Measurements from ENCODE around the gene SLC25A17.

SLC25A17 gene

DNA sequence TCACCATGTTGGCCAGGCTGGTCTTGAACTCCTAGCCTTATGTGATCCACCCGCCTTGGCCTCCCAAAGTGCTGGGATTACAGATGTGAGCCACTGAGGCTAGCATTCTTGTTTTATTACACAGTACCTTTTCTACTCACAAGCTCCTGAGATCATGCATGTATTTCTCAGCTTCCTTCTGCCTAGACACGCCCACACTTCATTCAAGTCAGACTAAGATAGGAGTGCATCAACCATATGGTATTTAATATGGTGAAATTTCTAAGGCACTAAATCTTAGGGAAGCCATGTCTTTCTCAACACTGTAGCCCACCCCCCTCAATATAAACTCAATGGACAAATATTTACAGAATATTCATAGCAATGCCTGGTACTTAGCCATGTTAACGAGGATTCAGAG is 62.1 kb downstream of the SLC25A17 start:
- Histone ChIP-seq H3K9me3 (ENCODE audit: control insufficient read depth in 2 of 2, low read length in 2 of 2) (no peaks in the 10 kb centered on the region), H3K36me3 (ENCODE audit: control insufficient read depth in 2 of 2, insufficient read depth in 2 of 2, low read length in 2 of 2) (no peaks in the 10 kb centered on the region), H3K9ac (ENCODE audit: low read length in 2 of 2) (no peak overlapping the region), H3K27ac (ENCODE audit: low read length) (no peak overlapping the region), H3K4me1 (ENCODE audit: control insufficient read depth, insufficient read depth, low read length) (no peaks in the 10 kb centered on the region), H3K4me3 (ENCODE audit: low read length in 2 of 2) (no peak overlapping the region), H3K27me3 (ENCODE audit: control insufficient read depth in 1 of 2, insufficient read depth in 2 of 2, low read length in 2 of 2) (no peaks in the 10 kb centered on the region)

- Histone ChIP-seq H3K4me1 (ENCODE audit: control insufficient read depth, insufficient read depth, low read length) (no peaks in the 10 kb centered on the region), H3K9me3 (ENCODE audit: control insufficient read depth in 2 of 2, low read length in 2 of 2) (no peaks in the 10 kb centered on the region), H3K4me3 (ENCODE audit: low read length in 2 of 2) (no peak overlapping the region), H3K9ac (ENCODE audit: low read length in 2 of 2) (no peak overlapping the region), H3K27me3 (ENCODE audit: control insufficient read depth in 1 of 2, insufficient read depth in 2 of 2, low read length in 2 of 2) (no peaks in the 10 kb centered on the region), H3K27ac (ENCODE audit: low read length) (no peak overlapping the region), H3K36me3 (ENCODE audit: control insufficient read depth in 2 of 2, insufficient read depth in 2 of 2, low read length in 2 of 2) (no peaks in the 10 kb centered on the region)
These were observed 66.0 kb downstream of the SLC25A17 start for GRCh38 chr22:40753114-40753513.

GRCh38 chr22:40751250-40751649 is 67.9 kb downstream of the SLC25A17 start:
- Histone ChIP-seq H3K27ac (ENCODE audit: low read length) (no peak overlapping the region), H3K9ac (ENCODE audit: low read length in 2 of 2) (no peak overlapping the region)

GRCh38 chr22:40749829-40750228 is 69.3 kb downstream of the SLC25A17 start:
- no peak overlapping the region for H3K4me3 ChIP-seq (ENCODE audit: low read length in 2 of 2)
- H3K27me3 ChIP-seq (ENCODE audit: control insufficient read depth in 1 of 2, insufficient read depth in 2 of 2, low read length in 2 of 2), result no peaks in the 10 kb centered on the region
- H3K9ac ChIP-seq (ENCODE audit: low read length in 2 of 2), result no peak overlapping the region
- no peaks in the 10 kb centered on the region for H3K9me3 ChIP-seq (ENCODE audit: control insufficient read depth in 2 of 2, low read length in 2 of 2)
- no peaks in the 10 kb centered on the region for H3K4me1 ChIP-seq (ENCODE audit: control insufficient read depth, insufficient read depth, low read length)
- no peaks in the 10 kb centered on the region for H3K36me3 ChIP-seq (ENCODE audit: control insufficient read depth in 2 of 2, insufficient read depth in 2 of 2, low read length in 2 of 2)
- H3K27ac ChIP-seq (ENCODE audit: low read length), result no peak overlapping the region

More at GRCh38 chr22:40751250-40751649, 67.9 kb downstream of the SLC25A17 start:
- H3K27me3 ChIP-seq (ENCODE audit: control insufficient read depth in 1 of 2, insufficient read depth in 2 of 2, low read length in 2 of 2), result no peaks in the 10 kb centered on the region
- H3K9me3 ChIP-seq (ENCODE audit: control insufficient read depth in 2 of 2, low read length in 2 of 2), result no peaks in the 10 kb centered on the region
- H3K4me1 ChIP-seq (ENCODE audit: control insufficient read depth, insufficient read depth, low read length), result no peaks in the 10 kb centered on the region
- no peaks in the 10 kb centered on the region for H3K36me3 ChIP-seq (ENCODE audit: control insufficient read depth in 2 of 2, insufficient read depth in 2 of 2, low read length in 2 of 2)
- H3K4me3 ChIP-seq (ENCODE audit: low read length in 2 of 2), result no peak overlapping the region

- no peak overlapping the region for H3K4me3 ChIP-seq (ENCODE audit: low read length in 2 of 2)
- no peaks in the 10 kb centered on the region for H3K9me3 ChIP-seq (ENCODE audit: control insufficient read depth in 2 of 2, low read length in 2 of 2)
- H3K9ac ChIP-seq (ENCODE audit: low read length in 2 of 2), result no peak overlapping the region
- no peak overlapping the region for H3K27ac ChIP-seq (ENCODE audit: low read length)
- no peaks in the 10 kb centered on the region for H3K27me3 ChIP-seq (ENCODE audit: control insufficient read depth in 1 of 2, insufficient read depth in 2 of 2, low read length in 2 of 2)
- H3K36me3 ChIP-seq (ENCODE audit: control insufficient read depth in 2 of 2, insufficient read depth in 2 of 2, low read length in 2 of 2), result no peaks in the 10 kb centered on the region
- H3K4me1 ChIP-seq (ENCODE audit: control insufficient read depth, insufficient read depth, low read length), result no peaks in the 10 kb centered on the region
These were observed 70.5 kb downstream of the SLC25A17 start for GRCh38 chr22:40748388-40749355.

GRCh38 chr22:40747361-40747760 is 71.8 kb downstream of the SLC25A17 start:
- no peaks in the 10 kb centered on the region for H3K4me1 ChIP-seq (ENCODE audit: control insufficient read depth, insufficient read depth, low read length)
- no peak overlapping the region for H3K27ac ChIP-seq (ENCODE audit: low read length)

GRCh38 chr22:40746428-40747220 is 72.5 kb downstream of the SLC25A17 start:
- no peaks in the 10 kb centered on the region for H3K27me3 ChIP-seq (ENCODE audit: control insufficient read depth in 1 of 2, insufficient read depth in 2 of 2, low read length in 2 of 2)
- H3K36me3 ChIP-seq (ENCODE audit: control insufficient read depth in 2 of 2, insufficient read depth in 2 of 2, low read length in 2 of 2), result no peaks in the 10 kb centered on the region
- H3K27ac ChIP-seq (ENCODE audit: low read length), result no peak overlapping the region
- H3K9me3 ChIP-seq (ENCODE audit: control insufficient read depth in 2 of 2, low read length in 2 of 2), result no peaks in the 10 kb centered on the region
- H3K4me3 ChIP-seq (ENCODE audit: low read length in 2 of 2), result no peak overlapping the region
- no peak overlapping the region for H3K9ac ChIP-seq (ENCODE audit: low read length in 2 of 2)
- no peaks in the 10 kb centered on the region for H3K4me1 ChIP-seq (ENCODE audit: control insufficient read depth, insufficient read depth, low read length)

More at GRCh38 chr22:40747361-40747760, 71.8 kb downstream of the SLC25A17 start:
- no peaks in the 10 kb centered on the region for H3K36me3 ChIP-seq (ENCODE audit: control insufficient read depth in 2 of 2, insufficient read depth in 2 of 2, low read length in 2 of 2)
- H3K27me3 ChIP-seq (ENCODE audit: control insufficient read depth in 1 of 2, insufficient read depth in 2 of 2, low read length in 2 of 2), result no peaks in the 10 kb centered on the region
- no peaks in the 10 kb centered on the region for H3K9me3 ChIP-seq (ENCODE audit: control insufficient read depth in 2 of 2, low read length in 2 of 2)
- no peak overlapping the region for H3K9ac ChIP-seq (ENCODE audit: low read length in 2 of 2)
- no peak overlapping the region for H3K4me3 ChIP-seq (ENCODE audit: low read length in 2 of 2)

DNA sequence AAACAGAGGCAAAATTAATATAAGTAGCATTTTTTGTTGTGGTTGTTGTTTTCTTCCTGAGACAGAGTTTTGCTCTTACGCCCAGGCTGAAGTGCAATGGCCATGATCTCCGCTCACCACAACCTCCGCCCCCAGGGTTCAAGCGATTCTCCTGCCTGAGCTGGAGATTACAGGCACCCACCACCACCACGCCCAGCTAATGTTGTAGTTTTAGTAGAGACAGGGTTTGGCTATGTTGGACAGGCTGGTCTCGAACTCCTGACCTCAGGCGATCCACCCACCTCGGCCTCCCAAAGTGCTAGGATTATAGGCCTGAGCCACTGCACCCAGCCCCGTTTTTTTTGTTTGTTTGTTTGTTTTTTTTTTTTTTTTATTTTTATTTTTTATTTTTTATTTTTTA is 75.4 kb downstream of the SLC25A17 start:
- Histone ChIP-seq H3K4me1 (ENCODE audit: control insufficient read depth, insufficient read depth, low read length) (no peaks in the 10 kb centered on the region), H3K27me3 (ENCODE audit: control insufficient read depth in 1 of 2, insufficient read depth in 2 of 2, low read length in 2 of 2) (no peaks in the 10 kb centered on the region), H3K9ac (ENCODE audit: low read length in 2 of 2) (no peak overlapping the region), H3K36me3 (ENCODE audit: control insufficient read depth in 2 of 2, insufficient read depth in 2 of 2, low read length in 2 of 2) (no peaks in the 10 kb centered on the region), H3K9me3 (ENCODE audit: control insufficient read depth in 2 of 2, low read length in 2 of 2) (no peaks in the 10 kb centered on the region), H3K27ac (ENCODE audit: low read length) (no peak overlapping the region), H3K4me3 (ENCODE audit: low read length in 2 of 2) (no peak overlapping the region)

DNA sequence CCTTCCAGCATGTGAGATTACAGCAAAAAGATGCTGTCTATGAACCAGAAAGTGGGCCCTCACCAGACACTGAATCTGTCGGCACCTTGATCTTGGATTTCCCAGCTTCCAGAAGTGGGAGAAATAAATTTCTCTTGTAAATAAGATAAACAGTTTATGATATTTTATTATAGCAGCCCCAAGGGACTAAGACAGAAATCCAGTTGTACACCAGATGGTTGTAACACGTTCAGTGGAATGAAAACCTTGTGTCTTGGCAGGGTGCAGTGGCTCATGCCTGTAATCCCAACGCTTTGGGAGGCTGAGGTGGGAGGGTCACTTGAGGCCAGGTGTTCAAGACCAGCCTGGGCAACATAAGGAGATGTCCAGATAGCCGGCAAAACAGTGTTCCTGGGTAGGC is 78.0 kb downstream of the SLC25A17 start:
- no peaks in the 10 kb centered on the region for H3K36me3 ChIP-seq (ENCODE audit: control insufficient read depth in 2 of 2, insufficient read depth in 2 of 2, low read length in 2 of 2)
- no peaks in the 10 kb centered on the region for H3K9me3 ChIP-seq (ENCODE audit: control insufficient read depth in 2 of 2, low read length in 2 of 2)
- H3K4me1 ChIP-seq (ENCODE audit: control insufficient read depth, insufficient read depth, low read length), result no peaks in the 10 kb centered on the region
- no peak overlapping the region for H3K4me3 ChIP-seq (ENCODE audit: low read length in 2 of 2)
- no peak overlapping the region for H3K27ac ChIP-seq (ENCODE audit: low read length)
- no peak overlapping the region for H3K9ac ChIP-seq (ENCODE audit: low read length in 2 of 2)
- no peaks in the 10 kb centered on the region for H3K27me3 ChIP-seq (ENCODE audit: control insufficient read depth in 1 of 2, insufficient read depth in 2 of 2, low read length in 2 of 2)

DNA sequence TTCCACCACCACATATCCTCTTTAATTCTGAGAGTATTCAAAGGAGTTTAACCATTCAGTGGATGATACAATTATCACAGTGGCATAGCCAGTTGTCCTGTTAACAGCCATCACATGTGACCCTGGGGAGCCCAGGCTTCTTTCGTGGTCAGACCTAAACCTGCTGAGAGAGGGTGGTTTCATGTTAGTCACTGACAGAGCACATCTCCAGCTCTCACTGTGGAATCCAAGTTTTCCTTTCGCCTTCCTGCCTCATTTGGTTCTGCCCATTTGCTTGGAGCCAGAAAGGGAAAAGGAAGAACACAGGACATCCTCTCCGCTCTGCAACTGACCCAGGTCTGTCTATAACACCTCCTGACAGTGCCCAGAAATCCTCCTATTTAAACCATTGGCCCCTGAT is 79.4 kb downstream of the SLC25A17 start:
- Histone ChIP-seq H3K27ac (ENCODE audit: low read length) (no peak overlapping the region), H3K4me1 (ENCODE audit: control insufficient read depth, insufficient read depth, low read length) (no peaks in the 10 kb centered on the region), H3K9me3 (ENCODE audit: control insufficient read depth in 2 of 2, low read length in 2 of 2) (no peaks in the 10 kb centered on the region), H3K4me3 (ENCODE audit: low read length in 2 of 2) (no peak overlapping the region), H3K27me3 (ENCODE audit: control insufficient read depth in 1 of 2, insufficient read depth in 2 of 2, low read length in 2 of 2) (no peaks in the 10 kb centered on the region), H3K36me3 (ENCODE audit: control insufficient read depth in 2 of 2, insufficient read depth in 2 of 2, low read length in 2 of 2) (no peaks in the 10 kb centered on the region), H3K9ac (ENCODE audit: low read length in 2 of 2) (no peak overlapping the region)

All from stomach smooth muscle (tissue), 2 donors.